GM19239 (cell line): ENCODE results near the gene NEK1.
"Not testable (repeated sequence)": the region's sequence is repeated elsewhere in the genome, so short reads cannot be mapped to it uniquely, and the experiment has no call there.

ENCODE experiments used
- DNase-seq: peaks from one replicate; pipeline ENCODE4 v3.0.0; 2011; ENCODE audit warnings: low spot score; ENCODE audit not compliant: insufficient read length
- FAIRE-seq: peaks from 2 replicates; lab custom pipeline; 2011; peaks lifted over from hg19 to GRCh38; lab: Jason Lieb, UNC

The NEK1 gene

DNA sequence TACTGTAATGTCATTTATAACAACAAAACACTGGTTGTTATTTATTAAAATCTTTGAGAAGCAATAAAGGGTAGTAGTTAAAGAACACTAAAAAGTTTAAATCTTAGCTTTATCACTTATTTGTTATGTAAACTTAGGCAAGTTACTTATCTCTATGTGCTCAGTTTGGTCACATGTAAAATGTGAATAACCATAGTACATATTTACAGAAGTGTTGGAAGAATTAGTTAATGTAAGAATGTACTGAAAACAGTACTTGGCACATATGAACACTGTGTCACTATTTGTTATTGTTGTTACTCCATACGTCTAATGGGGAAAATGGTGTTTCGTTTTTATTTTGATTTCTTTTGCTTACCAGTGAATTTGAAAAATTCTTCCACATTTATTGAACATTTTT lies 9.1 kb downstream of the NEK1 start:
- DNase-seq (no peak), FAIRE-seq (no peak)

GRCh38 chr4:169601016-169601771 lies 11.2 kb downstream of the NEK1 start:
- DNase-seq, result no peak
- no peak for FAIRE-seq

- DNase-seq (no peak), FAIRE-seq (no peak)
Measured at GRCh38 chr4:169594560-169595195, 17.7 kb downstream of the NEK1 start.

DNA sequence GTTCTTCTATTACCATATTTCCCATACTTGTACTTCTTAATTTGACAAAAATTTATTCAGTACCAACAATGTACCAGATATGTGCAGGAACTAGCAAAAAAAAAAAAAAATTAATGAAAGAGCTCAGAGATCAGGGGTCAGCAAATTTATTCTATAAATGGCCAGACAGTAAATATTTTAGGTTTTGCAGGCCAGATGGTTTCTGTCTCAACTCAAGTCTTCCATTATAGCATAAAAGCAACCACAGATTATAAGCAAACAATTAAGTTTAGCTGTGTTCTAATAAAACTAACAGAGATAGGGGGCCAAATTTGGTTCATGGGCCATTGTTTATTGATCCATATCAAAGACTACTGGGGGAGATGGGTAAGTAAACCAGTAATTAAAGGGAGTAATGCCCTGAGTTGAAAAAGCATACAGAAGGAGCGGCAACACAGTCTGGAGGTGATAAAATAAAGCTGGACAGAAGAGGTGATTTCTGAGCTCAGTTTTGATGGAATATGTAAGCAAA lies 19.3 kb downstream of the NEK1 start:
- DNase-seq, result no peak
- FAIRE-seq, result no peak

DNA sequence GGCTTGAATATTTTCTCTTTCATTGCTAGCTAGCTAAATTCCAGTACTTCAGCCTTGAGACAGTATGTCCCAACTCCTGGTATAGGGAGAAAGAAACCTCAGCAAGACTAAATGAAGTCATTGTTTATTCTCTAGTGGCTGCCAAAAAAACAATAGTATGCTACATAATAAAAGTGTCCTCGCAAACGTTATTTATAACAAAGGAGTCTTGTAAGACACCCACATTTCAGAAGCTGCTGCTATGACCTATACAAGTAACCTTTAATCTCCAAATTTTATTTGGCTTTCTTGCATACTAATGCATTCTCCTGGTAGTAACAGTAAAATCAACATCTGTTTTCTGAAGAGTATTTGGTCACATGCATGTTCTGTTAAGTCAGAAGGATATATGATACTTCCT lies 28.8 kb downstream of the NEK1 start:
- DNase-seq, result no peak
- no peak for FAIRE-seq

DNA sequence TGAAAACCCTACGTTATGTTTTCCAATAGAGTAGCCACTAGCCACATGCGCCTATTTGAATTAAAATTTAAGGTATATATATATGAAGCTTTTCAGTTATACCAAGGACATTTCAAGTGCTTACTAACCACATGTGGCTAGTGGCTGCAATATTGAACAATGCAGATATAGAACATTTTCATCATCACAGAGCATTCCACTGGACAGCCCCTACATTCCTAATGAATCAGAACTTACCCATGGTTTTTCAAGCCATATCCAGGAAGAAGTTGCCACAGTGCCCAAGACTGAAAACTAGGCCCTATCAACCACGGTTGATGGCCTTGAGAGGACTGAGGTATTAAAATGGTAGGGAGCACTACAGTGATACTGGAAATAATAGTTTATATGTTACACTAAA lies 29.7 kb downstream of the NEK1 start:
- DNase-seq, result no peak
- no peak for FAIRE-seq

GRCh38 chr4:169582203-169582602 lies 30.2 kb downstream of the NEK1 start:
- DNase-seq (no peak), FAIRE-seq (peak; percentile 89)

- FAIRE-seq, result no peak
Measured at GRCh38 chr4:169573889-169574288, 38.5 kb downstream of the NEK1 start.

GRCh38 chr4:169571435-169571834 lies 40.9 kb downstream of the NEK1 start:
- FAIRE-seq (no peak), DNase-seq (no peak)

More at GRCh38 chr4:169573889-169574288, 38.5 kb downstream of the NEK1 start:
- no peak for DNase-seq

DNA sequence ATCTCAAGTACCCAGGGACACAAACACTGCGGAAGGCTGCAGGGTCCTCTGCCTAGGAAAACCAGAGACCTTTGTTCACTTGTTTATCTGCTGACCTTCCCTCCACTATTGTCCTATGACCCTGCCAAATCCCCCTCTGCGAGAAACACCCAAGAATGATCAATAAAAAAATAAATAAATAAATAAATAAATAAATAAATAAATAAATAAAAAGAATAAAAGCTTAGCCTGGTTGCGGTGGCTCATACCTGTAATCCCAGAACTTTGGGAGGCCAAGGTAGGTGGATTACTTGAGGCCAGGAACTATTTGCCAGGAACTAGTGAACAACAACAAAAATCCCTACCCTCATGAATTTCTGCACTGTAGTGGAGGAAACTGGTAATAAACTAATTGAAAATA lies 41.4 kb downstream of the NEK1 start:
- not testable (repeated sequence) for FAIRE-seq

DNA sequence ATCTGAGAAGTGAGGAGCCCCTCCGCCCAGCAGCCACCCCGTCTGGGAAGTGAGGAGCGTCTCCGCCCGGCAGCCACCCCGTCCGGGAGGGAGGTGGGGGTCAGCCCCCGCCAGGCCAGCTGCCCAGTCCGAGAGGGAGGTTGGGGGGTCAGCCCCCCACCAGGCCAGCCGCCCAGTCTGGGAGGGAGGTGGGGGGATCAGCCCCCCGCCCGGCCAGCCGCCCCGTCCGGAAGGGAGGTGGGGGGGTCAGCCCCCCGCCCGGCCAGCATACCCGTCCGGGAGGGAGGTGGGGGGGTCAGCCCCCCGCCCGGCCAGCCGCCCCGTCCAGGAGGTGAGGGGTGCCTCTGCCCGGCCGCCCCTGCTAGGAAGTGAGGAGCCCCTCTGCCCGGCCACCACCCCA lies 42.1 kb downstream of the NEK1 start:
- DNase-seq, FAIRE-seq: not testable (repeated sequence)

More for the DNA sequence above, 41.4 kb downstream of the NEK1 start:
- DNase-seq, result not testable (repeated sequence)

- not testable (repeated sequence) for DNase-seq
Measured at GRCh38 chr4:169569188-169569587, 43.2 kb downstream of the NEK1 start.

DNA sequence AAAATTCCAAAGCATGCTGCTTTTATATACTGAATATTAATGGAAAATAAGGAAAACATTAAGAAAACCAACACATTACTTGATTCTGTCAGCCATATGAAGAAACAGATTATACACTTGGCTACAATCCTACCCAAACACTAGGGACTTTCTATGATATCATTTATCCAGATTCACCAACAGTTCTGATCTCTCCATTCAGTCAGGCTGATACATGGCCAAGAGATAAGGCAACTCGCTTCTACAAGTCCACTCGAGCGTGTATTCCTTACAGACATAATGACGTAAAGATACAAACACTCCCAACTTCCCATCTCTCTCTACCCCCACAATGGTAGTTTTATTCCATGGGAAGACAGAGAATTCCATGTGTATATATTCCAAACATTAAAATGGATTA lies 44.5 kb downstream of the NEK1 start:
- DNase-seq, result no peak
- FAIRE-seq, result no peak

More at GRCh38 chr4:169569188-169569587, 43.2 kb downstream of the NEK1 start:
- not testable (repeated sequence) for FAIRE-seq

- FAIRE-seq, result peak; percentile 82
- DNase-seq, result peak; percentile 31
Measured at GRCh38 chr4:169566021-169566818, 46.2 kb downstream of the NEK1 start.

DNA sequence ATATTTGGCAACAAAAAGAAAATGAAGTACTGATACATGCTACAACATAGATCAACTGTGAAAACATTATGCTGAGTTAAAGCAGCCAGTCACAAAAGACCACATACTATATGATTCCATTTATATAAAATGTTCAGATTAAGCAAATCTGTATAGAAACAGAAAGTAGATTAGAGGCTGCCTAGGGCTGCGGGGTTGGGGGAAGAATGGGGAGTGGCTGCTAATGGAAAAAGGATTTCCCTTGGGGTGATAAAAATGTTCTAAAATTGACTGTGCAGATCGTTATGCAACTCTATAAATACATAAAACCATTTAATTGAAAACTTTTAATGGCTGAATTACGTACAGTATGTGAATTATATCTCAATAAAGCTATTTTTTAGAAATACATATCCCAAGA lies 46.8 kb downstream of the NEK1 start:
- FAIRE-seq, result no peak
- DNase-seq, result no peak

GRCh38 chr4:169557061-169557636 lies 55.2 kb downstream of the NEK1 start:
- no peak for FAIRE-seq
- no peak for DNase-seq

DNA sequence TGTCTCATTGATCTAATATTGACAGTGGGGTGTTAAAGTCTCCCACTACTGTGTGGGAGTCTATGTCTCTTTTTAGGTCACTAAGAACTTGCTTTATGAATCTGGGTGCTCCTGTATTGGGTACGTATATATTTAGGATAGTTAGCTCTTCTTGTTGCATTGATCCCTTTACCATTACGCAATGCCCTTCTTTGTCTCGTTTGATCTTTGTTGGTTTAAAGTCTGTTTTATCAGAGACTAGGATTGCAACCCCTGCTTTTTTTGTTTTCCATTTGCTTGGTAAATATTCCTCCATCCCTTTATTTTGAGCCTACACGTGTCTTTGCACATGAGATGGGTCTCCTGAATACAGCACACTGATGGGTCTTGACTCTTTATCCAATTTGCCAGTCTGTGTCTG lies 65.8 kb downstream of the NEK1 start:
- not testable (repeated sequence) for DNase-seq, FAIRE-seq

DNA sequence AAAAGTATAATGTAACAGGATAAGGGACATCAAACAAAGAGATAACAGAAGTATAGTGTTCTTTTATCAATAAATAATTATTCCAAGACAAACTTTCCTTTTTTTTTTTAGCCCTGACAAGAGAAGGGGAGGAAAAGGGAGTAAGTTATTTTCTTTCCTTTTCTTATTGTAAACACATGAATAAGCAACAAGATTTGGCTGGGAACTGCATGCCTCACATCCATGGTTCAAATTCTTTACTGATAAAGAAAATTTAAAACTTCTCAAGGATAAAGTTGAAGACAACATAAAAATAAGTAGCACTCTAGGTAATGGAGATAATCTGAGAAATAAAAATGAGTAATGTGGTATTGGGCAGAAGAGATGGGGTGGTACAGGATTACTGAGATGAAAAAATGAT lies 71.6 kb downstream of the NEK1 start:
- FAIRE-seq, result no peak

GRCh38 chr4:169530048-169530447 lies 82.3 kb downstream of the NEK1 start:
- FAIRE-seq (no peak), DNase-seq (no peak)

More for the DNA sequence above, 71.6 kb downstream of the NEK1 start:
- DNase-seq, result no peak

DNA sequence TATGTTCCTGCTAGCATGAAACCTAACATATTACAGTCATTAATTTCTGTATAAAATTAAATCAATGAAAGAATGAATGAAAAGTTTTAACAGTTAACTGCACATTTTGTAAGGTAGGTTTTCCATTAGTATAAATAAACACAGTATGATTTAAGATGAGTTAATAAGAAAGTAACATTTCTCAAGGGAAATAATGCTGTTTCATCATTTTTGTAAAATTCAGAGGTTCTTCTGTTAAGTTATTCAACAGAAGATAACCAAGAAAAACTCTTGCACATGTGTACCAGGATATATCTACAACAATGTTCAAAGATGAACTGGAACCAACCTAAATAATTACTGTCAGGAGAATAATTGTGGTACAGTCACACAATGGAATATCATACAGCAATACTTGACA lies 88.6 kb downstream of the NEK1 start:
- no peak for FAIRE-seq
- no peak for DNase-seq
